HUDEP-2 (cell line): ENCODE data around the gene DOCK7.
"Not testable (repeated sequence)": the region's sequence is repeated elsewhere in the genome, so short reads cannot be mapped to it uniquely, and the experiment has no call there.

Experiments used
- DNase-seq, 76 experiments: peaks; one replicate each; lab custom pipeline; 2025; ENCODE audit not compliant: unreplicated experiment in 76 of 76; lab: John Stamatoyannopoulos, UW

The DOCK7 gene

GRCh38 chr1:62698161-62698560, 10.0 kb upstream of the DOCK7 start:
- not testable (repeated sequence) for DNase-seq

GRCh38 chr1:62694479-62694878, 6.3 kb upstream of the DOCK7 start:
- DNase-seq, result not testable (repeated sequence)

GRCh38 chr1:62693123-62693522, 4.9 kb upstream of the DOCK7 start:
- no peak for DNase-seq

- no peak for DNase-seq
Measured at GRCh38 chr1:62691062-62691844, 3.1 kb upstream of the DOCK7 start.

GRCh38 chr1:62689524-62689923, 1.3 kb upstream of the DOCK7 start:
- DNase-seq, result peak in 7 of 76 experiments; percentile 1 to 24 (median 13)

- DNase-seq, result peak in 4 of 76 experiments; percentile 2 to 38 (median 26)
Measured at GRCh38 chr1:62688687-62689085, 500 bp upstream of the DOCK7 start.

GRCh38 chr1:62687421-62687902, 724 bp downstream of the DOCK7 start:
- DNase-seq, result peak in 19 of 76 experiments; percentile 3 to 40 (median 18)

- DNase-seq, result no peak
Measured at GRCh38 chr1:62686822-62687221, 1.4 kb downstream of the DOCK7 start.

- peak in 17 of 76 experiments; percentile 2 to 45 (median 11) for DNase-seq
Measured at GRCh38 chr1:62685431-62685859, 2.7 kb downstream of the DOCK7 start.

- no peak for DNase-seq
Measured at GRCh38 chr1:62682531-62682930, 5.7 kb downstream of the DOCK7 start.

- not testable (repeated sequence) for DNase-seq
Measured at GRCh38 chr1:62680992-62681391, 7.2 kb downstream of the DOCK7 start.

- DNase-seq, result not testable (repeated sequence)
Measured at GRCh38 chr1:62677822-62678221, 10.4 kb downstream of the DOCK7 start.

- no peak for DNase-seq
Measured at GRCh38 chr1:62676611-62677356, 11.4 kb downstream of the DOCK7 start.

GRCh38 chr1:62673629-62674028, 14.6 kb downstream of the DOCK7 start:
- no peak for DNase-seq

GRCh38 chr1:62672029-62672428, 16.2 kb downstream of the DOCK7 start:
- no peak for DNase-seq

GRCh38 chr1:62654744-62655143, 33.4 kb downstream of the DOCK7 start:
- no peak for DNase-seq

- no peak for DNase-seq
Measured at GRCh38 chr1:62652387-62652786, 35.8 kb downstream of the DOCK7 start.

GRCh38 chr1:62643283-62643682, 44.9 kb downstream of the DOCK7 start:
- no peak for DNase-seq

- DNase-seq, result no peak
Measured at GRCh38 chr1:62637392-62638105, 50.6 kb downstream of the DOCK7 start.

- DNase-seq, result no peak
Measured at GRCh38 chr1:62628506-62628905, 59.7 kb downstream of the DOCK7 start.

- DNase-seq, result peak in 1 of 76 experiments; percentile 4
Measured at GRCh38 chr1:62625415-62625814, 62.8 kb downstream of the DOCK7 start.
